Left ventricle myocardium inferior (tissue), 1 donor: ENCODE measurements around the gene KCNE1. TPM values are rescaled to one million over a fixed set of nuclear protein-coding genes. Genes with fewer than 3 reads are reported as not detected.
"Not testable (repeated sequence)": the region's sequence is repeated elsewhere in the genome, so short reads cannot be mapped to it uniquely, and the experiment has no call there.

ENCODE experiments used
- DNase-seq: peaks from one replicate; pipeline ENCODE4 v3.0.0-alpha.2; 2020
- H3K27ac ChIP-seq: fragments of 200-600 bp; replicated peaks from 2 replicates; pipeline ENCODE4 v1.8.0; 2021
- H3K27me3 ChIP-seq: fragments of 200-600 bp; 2 replicates; pipeline ENCODE4 v1.8.0; 2021; ENCODE audit warnings: low read depth
- H3K36me3 ChIP-seq: fragments of 200-600 bp; 2 replicates; pipeline ENCODE4 v1.8.0; 2021
- H3K4me1 ChIP-seq: fragments of 200-600 bp; 2 replicates; pipeline ENCODE4 v1.8.0; 2021
- H3K4me3 ChIP-seq: fragments of 200-600 bp; 2 replicates; pipeline ENCODE4 v1.8.0; 2021; ENCODE audit warnings: mild to moderate bottlenecking, moderate library complexity
- H3K9me3 ChIP-seq: fragments of 200-600 bp; replicated peaks from 2 replicates; pipeline ENCODE4 v1.8.0; 2021
- intact Hi-C: fragments of 100-400 bp; cut with micrococcal nuclease; formaldehyde crosslinking; loops from one replicate; pipeline ENCODE4 v1.11.0; 2022
- total RNA-seq: library from RNA; stranded (reverse); fragmentation: NEBNext Ultra II Directional; extraction: Animal tissue kit (Norgen Biotek cat#: 25700); gene quantifications from one replicate; pipeline ENCODE4 v1.2.1, GENCODE V29; 2021
- TF ChIP-seq, protein P1 (sequence below): fragments of 200-600 bp; IDR thresholded peaks from 2 replicates; pipeline ENCODE4 v1.8.0; 2021; ENCODE audit warnings: antibody characterized with exemption, mild to moderate bottlenecking, borderline replicate concordance
- donor health status: DM: no; HTN: yes; CAD: no; lungs with severe emphysema.

Gene KCNE1
- total RNA-seq, 1 donor from 2014 or later: 4.8 TPM

DNA sequence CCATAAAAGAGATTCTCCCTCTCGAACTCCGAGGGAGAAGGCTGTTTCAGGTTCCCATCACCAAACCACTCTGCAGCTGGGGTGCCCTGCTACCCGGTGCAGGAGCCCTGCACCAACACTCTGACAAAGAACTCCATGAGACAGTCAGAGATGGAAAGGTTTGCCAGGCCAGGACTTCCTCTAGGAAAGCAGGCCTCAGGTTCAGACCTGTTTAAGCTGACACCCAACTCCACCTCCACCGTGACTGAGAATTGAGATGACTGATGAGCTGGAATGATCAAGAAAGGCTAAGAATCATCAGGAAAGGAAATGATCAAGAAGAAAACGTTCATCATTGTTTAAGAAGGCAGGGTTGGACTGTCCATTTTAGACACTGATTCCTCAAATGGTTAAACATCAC is 46.2 kb upstream of the KCNE1 start:
- TF ChIP-seq, protein P1, sequence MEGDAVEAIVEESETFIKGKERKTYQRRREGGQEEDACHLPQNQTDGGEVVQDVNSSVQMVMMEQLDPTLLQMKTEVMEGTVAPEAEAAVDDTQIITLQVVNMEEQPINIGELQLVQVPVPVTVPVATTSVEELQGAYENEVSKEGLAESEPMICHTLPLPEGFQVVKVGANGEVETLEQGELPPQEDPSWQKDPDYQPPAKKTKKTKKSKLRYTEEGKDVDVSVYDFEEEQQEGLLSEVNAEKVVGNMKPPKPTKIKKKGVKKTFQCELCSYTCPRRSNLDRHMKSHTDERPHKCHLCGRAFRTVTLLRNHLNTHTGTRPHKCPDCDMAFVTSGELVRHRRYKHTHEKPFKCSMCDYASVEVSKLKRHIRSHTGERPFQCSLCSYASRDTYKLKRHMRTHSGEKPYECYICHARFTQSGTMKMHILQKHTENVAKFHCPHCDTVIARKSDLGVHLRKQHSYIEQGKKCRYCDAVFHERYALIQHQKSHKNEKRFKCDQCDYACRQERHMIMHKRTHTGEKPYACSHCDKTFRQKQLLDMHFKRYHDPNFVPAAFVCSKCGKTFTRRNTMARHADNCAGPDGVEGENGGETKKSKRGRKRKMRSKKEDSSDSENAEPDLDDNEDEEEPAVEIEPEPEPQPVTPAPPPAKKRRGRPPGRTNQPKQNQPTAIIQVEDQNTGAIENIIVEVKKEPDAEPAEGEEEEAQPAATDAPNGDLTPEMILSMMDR: no peak
- intact Hi-C loops: no loop called here
- no peak for DNase-seq
- H3K27ac ChIP-seq: no peak overlapping the region
- no peaks in the 10 kb centered on the region for H3K27me3 ChIP-seq
- no peak overlapping the region for H3K4me3 ChIP-seq
- peaks cover 23% of the 10 kb centered on the region for H3K4me1 ChIP-seq
- no peaks in the 10 kb centered on the region for H3K36me3 ChIP-seq
- peaks cover 4% of the 10 kb centered on the region for H3K9me3 ChIP-seq

DNA sequence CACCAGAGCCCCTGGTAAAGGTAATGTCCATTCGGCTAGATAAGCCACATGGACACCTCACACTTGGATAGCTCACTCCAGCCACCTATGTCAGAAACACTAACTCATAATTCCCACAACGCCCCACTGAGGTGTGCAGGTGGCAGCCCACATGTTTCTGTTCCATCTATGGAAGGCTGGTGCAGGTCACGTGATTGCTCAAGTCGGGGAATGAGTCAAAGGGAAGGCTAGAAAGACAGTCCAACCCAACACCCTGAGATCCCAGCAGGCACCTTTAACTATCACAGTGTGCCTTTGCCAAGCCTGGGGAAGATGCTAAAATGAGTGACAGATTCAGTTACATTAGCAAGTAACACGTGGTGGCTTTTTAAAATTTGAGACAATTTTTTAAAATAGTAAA is 45.3 kb upstream of the KCNE1 start:
- TF ChIP-seq, protein P1: no peak

DNA sequence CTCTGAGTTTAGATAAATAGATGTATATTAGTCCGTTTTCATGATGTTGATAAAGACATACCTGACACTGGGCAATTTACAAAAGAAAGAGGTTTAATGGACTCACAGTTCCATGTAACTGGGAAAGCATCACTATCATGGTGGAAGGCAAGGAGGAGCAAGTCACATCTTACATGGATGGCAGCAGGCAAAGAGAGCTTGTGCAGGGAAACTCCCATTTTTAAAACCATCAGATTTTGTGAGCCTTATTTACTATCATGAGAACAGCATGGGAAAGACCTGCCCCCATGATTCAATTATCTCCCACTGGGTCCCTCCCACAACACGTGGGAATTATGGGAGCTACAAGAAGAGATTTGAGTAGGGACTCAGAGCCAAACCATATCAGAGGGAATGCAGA is 42.7 kb upstream of the KCNE1 start:
- peaks cover 39% of the 10 kb centered on the region for H3K4me1 ChIP-seq
- H3K27ac ChIP-seq, intact Hi-C loops, H3K4me3 ChIP-seq, H3K27me3 ChIP-seq, H3K9me3 ChIP-seq, DNase-seq, H3K36me3 ChIP-seq: not testable (repeated sequence)

More for the DNA sequence above, 45.3 kb upstream of the KCNE1 start:
- Histone ChIP-seq H3K4me1 (peaks cover 30% of the 10 kb centered on the region), H3K27ac (no peak overlapping the region), H3K27me3 (no peaks in the 10 kb centered on the region), H3K36me3 (no peaks in the 10 kb centered on the region), H3K9me3 (peaks cover 4% of the 10 kb centered on the region), H3K4me3 (no peak overlapping the region)
- intact Hi-C loops: no loop called here
- no peak for DNase-seq

DNA sequence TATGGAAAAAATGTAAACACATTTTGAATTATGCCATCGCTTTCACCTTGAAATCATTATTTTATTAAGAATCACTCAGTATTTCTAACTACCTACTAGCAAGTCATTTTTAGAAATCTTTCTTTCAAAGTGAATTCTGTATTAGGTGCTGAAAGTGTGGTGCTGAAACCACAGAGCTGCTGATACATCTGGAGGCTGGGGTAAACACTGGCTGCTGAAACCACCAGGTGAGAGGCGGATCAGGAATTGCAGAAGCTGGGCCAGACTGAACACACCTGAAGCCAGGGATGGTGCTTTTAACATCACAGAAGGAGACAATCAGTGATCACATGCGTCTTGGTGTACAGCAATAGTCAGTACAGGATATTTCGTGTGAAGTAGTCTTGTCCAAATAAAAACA is 42.2 kb upstream of the KCNE1 start:
- Histone ChIP-seq H3K4me3 (no peak overlapping the region), H3K4me1 (peaks cover 34% of the 10 kb centered on the region), H3K27me3 (no peaks in the 10 kb centered on the region), H3K36me3 (no peaks in the 10 kb centered on the region), H3K27ac (no peak overlapping the region), H3K9me3 (peaks cover 4% of the 10 kb centered on the region)
- no peak for DNase-seq
- TF ChIP-seq, protein P1: no peak
- intact Hi-C loops: no loop called here

DNA sequence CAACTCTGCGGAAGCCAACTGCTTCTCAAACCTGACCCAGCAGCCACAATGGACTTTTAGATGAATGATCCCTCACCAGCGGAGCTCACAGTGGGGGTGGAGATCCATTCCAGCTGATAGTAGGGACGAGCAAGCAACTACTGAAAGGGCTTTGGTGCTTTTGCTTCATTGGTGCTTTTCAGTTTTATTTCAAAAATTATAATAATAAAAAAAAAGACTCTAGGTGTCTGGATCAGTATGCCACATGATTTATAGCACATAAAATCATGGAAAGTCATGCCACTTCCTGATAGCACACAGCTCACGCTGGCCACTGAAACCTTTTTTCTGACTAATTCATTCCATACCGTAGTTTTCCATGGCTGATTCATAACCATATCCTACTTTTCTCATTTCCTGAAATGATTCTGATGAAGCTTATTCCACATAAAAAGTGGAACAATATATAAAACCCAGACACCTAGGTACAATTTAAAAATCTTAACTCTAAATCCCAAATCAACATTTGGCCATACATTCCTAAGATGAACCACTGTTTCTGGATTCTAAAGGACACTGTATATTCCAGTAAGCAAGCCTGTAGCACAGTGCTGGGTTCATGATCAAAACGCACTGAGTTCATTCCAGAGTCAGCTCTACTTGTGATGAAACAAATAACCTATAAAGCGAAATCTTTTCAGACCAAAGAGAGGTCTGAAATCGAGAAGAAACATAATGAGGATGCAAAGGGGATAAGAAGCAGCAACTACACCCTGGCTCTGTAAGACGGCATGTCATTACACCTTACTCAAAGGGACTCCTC is 41.3 kb upstream of the KCNE1 start:
- no peaks in the 10 kb centered on the region for H3K36me3 ChIP-seq
- no peak for DNase-seq
- peaks cover 26% of the 10 kb centered on the region for H3K4me1 ChIP-seq
- H3K27ac ChIP-seq: no peak overlapping the region
- H3K4me3 ChIP-seq: no peak overlapping the region
- TF ChIP-seq, protein P1: no peak
- H3K27me3 ChIP-seq: no peaks in the 10 kb centered on the region
- peaks cover 4% of the 10 kb centered on the region for H3K9me3 ChIP-seq
- intact Hi-C loops: no loop called here

DNA sequence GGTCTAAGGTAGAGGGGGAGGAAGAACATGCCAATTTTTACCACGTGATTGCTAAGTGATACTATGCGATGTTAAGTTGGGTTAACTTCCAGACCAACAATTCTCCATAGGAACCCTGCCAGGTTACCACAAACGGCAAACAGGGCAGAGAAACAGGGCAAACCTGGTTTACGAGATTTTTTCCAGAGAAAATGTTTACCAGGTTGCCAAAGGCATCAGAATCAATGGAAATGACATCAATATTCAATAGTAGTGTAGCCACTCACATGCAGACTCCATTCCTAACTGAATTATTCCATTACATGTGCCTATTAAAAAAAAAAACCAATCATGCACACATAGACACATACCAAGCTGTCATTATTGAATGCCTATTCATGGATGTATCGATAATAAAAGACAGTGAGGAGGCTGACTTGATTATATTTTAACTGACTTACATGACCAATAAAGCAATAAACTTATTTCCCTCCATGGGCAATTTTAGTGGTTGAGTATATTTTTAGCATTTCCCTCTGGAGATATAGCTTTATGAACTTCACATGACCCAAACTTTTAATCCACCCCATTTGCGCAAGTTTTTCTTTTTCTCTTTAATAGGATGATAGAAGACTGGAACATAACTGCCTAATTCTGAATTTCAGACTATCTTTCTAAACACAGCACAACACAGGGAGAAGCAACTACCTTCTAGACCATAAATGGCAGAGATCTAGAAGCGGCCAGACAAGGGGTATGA is 40.5 kb upstream of the KCNE1 start:
- no peak for DNase-seq
- Histone ChIP-seq H3K36me3 (no peaks in the 10 kb centered on the region), H3K4me1 (peaks cover 29% of the 10 kb centered on the region), H3K27ac (no peak overlapping the region), H3K9me3 (peaks cover 4% of the 10 kb centered on the region), H3K4me3 (no peak overlapping the region), H3K27me3 (no peaks in the 10 kb centered on the region)
- TF ChIP-seq, protein P1: no peak
- intact Hi-C loops: no loop called here
